Cortex of kidney (tissue), 1 donor: ENCODE measurements around the gene SLC16A11.
"Not testable (repeated sequence)": the region's sequence is repeated elsewhere in the genome, so short reads cannot be mapped to it uniquely, and the experiment has no call there.

Source experiments
- DNase-seq: peaks from one replicate; lab custom pipeline; 2025; lab: John Stamatoyannopoulos, UW

The SLC16A11 gene

DNA sequence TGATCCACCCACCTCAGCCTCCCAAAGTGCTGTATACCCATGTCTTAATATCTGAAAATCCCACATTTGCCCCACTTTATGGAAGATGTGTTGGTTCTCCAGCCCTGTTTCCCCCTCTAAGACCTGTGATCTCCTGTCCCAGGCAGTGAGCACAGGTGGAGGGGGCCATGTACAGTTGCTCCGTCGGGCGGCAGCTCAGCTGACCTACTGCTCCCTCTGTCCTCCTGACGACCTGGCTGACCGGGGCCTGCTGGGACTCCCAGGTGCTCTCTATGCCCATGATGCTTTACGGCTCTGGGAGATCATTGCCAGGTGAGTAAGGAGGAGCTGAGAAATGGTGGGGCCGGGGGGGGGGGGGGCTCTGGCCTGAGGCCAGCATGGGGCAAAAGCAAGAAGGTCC lies 38.2 kb downstream of the SLC16A11 start:
- no peak for DNase-seq

DNA sequence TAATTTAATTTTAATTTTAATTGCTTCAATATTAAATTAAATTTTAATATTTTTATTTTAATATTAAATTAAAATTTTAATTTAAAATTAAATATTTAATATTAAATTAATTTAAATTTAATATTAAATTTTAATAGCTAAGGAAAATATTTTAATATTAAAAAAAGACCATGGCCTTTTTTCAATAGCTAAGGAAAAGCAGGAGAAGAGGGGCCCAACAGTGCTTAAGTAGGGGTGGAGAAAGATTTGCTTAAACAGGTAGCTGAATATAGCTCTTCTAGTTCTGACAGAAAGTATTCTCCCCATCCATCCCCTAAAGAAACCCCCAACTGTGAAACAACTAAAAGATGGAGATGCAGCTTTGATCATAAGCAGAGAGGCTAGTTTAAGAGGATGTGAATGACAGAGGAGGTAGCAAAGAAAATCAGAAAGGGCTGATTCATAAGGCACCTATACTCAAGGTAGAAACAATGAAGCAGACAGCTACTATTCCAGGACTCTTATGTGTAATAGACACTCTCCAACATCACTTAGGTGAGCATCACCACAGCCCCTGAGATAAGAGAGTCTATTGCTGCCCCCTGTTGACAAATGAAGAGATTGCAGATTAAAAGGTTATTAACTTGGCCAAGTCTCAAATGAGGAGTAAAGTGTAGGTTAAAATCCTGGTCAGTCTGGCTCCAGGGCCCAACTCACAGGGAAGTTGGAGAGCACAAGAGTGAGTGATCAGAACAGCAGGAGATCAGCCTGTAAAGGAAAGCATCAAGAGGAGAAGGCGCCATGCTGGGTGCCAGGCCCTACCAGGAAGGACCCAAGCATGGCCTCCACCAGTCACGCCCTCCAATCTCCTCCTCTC lies 39.3 kb downstream of the SLC16A11 start:
- no peak for DNase-seq

DNA sequence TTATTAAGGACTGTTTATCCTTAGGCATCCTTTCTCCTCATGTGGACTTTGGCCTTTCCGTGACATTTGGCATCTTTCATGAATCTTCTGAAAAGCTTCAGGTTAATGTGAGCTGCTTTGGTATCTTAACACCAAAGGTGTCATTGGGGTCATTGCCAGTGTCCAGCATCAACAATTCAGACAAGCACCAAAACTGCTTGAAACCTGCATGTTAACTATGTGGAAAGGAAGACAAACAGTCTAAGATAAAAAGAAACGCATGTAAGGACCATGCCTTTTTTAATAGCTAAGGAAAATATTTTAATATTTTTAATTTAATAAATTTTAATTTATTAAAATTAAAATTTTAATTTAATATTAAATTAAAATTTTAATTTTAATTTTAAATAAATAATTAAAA lies 40.1 kb downstream of the SLC16A11 start:
- no peak for DNase-seq

DNA sequence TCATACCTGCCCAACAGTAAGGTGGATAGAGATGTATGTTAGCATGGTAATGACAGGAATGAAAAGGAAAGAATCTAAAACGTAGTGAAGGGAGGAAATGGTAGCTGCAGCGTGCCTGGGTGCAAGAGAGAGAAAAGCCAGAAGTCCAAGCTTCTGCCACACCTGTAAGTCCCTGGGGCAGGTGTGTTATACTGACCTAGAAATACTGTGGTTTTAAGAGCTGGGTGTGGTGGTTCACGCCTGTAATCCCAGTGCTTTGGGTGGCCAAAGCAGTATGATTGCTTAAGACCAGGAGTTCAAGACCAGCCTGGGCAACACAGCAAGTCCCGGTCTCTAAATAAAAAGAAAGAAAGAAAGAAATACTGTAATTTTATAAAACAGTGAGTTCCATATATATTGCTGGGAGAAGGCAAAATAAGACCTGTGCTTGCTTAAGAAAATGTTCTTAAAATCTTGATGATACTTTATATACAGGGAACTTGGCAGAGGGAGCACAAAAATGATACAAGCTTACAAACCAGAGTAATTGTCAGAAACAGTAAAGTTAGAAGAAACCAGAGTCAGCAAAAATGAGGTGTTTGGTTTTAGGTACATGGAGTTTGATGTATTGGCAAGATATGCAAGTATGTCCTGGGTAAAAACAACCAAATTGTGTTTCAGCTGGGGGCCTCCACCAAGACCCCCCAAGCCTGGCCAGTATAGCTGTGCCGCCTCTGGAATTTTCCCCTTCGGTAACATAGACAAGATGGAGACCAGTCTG lies 41.4 kb downstream of the SLC16A11 start:
- DNase-seq = no peak

DNA sequence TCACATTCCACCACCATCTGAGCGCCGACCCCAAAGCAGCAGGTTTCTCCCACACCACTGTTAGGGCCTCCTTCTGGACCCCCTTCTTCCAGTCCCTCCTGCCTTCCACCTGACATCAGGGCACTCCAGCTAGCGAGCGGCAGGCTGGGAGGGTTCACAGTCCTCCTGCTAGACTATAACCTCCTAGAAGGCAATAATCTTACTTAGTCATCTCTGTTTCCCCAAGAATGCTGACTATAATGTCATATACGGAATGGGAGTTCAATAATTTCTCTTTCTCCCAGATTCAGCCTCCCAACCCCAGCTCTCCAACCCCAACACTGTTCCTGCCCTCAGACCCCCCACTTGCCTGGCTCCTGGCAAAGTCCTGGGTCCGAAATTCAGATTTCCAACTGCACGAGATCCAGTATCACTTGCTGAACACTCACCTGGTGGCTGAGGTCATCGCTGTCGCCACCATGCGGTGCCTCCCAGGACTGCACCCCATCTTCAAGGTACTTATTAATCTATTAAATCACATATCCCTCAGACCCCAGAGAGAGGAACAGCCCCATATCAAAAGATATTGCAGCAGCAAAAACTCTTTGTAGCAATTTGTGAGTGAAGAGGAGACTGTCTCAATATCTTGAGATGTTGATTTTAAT lies 42.5 kb downstream of the SLC16A11 start:
- no peak for DNase-seq

DNA sequence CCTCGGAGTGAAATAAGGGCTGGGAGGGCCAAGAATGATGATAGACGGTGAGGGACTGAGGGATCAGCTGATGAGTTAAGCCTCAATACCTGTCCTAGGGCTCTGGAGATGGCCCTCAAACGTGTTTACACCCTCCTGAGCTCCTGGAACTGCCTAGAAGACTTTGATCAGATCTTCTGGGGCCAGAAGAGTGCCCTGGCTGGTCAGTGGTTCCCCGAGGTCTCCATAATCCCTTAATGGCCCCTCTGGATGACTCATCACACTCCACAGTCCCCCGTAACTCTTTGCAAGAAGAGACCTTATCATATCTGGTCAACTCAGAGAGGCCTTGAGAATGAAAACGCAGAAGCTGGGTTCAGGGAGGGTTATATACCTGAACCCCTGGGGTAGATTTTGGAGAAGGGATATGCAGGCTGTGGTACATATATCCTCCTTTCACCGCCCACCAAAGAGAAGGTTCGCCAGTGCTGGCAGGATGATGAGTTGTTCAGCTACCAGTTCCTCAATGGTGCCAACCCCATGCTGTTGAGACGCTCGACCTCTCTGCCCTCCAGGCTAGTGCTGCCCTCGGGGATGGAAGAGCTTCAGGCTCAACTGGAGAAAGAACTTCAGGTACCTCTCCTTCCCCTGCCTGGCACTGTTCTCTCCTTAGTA lies 44.9 kb downstream of the SLC16A11 start:
- DNase-seq = no peak

DNA sequence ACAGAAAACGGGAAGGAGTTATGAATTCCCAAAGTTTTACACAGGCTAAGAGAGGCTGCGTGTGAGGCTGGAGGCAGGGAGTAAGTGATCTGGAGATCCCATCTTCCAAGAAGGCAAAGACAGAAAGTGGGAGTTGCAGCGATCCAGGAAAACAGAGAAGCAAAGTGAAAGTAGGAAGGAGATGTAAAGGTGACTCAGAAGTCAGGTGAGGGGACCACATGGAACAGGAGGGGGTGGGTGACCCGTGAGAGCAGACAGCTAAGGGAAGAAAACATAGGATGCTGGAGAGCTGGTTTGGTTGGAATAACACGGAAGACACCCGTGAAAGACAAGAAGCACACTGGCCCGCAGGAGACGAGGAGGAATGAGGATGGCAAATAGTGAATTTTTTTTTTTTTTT lies 46.7 kb downstream of the SLC16A11 start:
- DNase-seq = no peak

DNA sequence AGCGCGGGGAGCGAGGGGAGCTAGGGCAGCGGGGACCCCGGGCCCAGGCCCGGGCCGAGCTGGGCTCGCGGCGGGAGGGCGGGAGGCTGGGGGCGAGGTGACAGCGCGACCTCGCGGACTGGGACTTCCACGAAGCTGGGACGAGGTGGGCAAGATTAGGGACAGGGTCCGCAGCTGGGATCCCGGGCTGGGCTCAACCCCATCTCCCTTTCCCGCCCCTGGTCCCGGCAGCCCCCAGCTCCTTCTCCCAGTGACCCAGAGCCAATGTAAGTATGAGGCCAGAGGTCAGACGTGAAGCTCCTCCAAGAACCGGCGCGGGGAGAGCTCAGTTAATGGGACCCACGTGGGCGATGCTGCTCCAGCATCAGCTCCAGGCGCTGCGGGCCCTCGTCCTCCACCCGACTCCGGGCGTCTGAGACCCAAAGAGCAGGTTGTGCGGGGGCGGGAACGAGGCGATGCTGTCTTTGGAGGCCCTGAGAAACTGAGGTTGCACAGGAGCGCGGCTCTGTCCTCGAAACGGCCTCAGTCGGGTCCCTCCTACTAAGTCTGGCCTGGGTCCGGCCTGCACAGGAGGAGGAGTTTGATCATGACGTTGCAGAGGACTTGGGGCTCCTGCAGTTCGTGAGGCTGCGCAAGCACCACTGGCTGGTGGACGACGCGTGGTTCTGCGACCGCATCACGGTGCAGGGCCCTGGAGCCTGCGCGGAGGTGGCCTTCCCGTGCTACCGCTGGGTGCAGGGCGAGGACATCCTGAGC lies 47.5 kb downstream of the SLC16A11 start:
- no peak for DNase-seq

DNA sequence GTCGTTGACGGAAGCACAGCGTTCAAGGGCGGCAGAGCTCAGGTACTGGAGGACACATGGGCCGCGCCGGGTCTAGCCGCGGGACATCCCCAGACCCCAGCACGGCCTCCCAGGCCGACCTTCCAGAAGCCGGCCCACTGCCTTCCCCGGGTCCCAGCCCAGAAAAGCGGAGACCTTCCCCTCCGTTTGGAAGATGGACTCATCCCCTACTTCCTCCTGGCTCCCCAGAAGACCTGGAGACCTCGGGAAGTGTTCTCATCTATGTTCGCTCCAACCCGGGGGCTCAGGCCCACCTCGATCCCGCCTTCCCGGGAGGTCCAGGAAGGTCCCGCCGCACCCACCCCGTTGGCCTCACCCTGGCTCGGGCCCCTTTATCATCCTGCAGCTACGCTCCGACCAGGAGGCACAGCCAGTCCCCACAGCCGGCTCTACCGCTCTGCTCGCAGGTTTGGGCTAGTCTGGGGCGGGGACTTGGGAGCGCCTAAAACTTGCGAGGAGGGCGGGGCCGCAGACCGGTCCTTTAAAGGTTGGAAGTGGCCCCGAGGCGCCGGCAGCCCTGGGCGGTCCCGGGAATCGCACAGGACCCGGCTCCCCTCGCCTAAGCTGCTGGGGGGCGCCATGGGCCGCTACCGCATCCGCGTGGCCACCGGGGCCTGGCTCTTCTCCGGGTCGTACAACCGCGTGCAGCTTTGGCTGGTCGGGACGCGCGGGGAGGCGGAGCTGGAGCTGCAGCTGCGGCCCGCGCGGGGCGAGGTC lies 48.2 kb downstream of the SLC16A11 start, which contains the start of gene ALOX12:
Gene ALOX12, plus strand, starts transcription at position 550 of the 756 bp plus-strand sequence. Its CDS starts 69 bp downstream, at position 619.
- DNase-seq = no peak

DNA sequence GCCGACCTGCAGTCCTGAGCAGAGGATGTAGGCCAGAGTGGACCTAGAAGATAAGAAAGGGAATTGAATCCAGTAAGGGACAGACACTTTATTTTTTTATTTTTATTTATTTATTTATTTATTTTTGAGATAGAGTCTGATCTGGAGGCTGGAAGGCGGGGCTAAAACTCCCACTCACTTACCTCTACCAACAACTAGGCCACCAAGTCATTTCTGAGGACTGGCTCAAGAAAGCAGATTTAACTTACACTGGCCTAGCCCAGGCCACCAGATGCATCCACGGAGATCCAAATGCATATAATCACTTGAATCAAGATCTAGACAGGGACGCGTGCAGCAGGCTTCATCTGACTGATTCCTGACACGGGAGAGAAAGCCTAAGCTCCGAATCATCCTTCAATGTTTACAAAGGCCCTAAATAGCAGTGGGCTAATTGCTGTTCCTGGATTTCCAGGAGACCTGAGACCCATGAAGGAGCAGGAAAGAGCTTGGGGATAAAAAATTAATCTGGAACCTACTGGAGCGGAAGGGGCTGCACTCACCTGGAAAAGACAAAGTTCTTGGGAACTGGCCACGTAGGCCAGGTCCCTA lies 49.1 kb downstream of the SLC16A11 start:
- DNase-seq = no peak

DNA sequence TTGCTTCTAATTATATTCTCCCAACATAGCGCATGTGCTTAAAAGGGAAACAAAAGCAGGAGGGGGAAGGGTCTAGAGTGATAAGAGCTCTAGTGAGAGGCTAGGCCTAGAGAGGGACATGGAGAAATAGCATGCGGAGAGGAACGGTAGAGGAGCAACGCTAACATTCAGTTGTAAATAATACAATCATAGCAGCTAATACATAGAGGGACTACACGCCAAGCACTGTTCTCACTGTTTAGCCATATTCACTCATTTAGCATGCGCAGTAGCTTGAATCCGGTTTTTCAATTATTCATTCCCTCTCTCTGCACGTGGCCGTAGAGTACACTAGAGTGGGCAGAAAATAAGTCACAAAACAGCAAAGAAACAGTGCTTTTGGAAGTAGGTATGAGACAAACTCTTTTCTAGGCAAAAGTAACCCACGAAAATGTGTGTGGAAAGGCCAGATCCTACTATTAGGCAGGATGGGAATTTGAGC lies 49.7 kb downstream of the SLC16A11 start:
- no peak for DNase-seq

DNA sequence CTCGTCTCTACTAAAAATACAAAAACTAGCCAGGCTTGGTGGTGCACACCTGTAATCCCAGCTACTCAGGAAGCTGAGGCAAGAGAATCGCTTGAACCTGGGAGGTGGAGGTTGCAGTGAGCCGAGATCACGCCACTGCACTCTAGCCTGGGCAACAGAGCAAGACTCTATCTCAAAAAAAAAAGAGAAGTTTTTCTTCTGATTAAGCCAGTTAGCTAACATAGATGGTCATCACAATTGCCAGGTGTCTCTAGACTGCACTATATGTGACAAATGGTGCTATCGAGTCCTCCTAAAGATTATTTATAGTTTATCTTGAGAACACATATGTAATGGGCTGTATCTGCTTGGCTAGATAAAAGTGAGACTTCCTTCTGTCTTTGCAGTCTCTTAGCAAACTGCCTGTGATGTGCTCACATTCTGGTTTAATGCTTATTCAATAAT lies 50.3 kb downstream of the SLC16A11 start:
- not testable (repeated sequence) for DNase-seq
